Prostate gland (tissue), 2 donors: Measurements from ENCODE around the gene ATP6V0D1.

ENCODE experiments used
- CTCF ChIP-seq, 4 experiments: fragments of 200-600 bp in 2 of 4; fragments of 450-650 bp in 2 of 4; sonication (generic) in 2 of 4; IDR thresholded peaks; 1 replicate in 3 of 4; 2 replicates in 1 of 4; pipeline ENCODE4 v1.5.1; 2016 to 2019; ENCODE audit warnings: antibody characterized with exemption in 4 of 4, mild to moderate bottlenecking in 2 of 4, moderate library complexity in 2 of 4
- POLR2A ChIP-seq: fragments of 450-650 bp; IDR thresholded peaks from one replicate; pipeline ENCODE4 v1.6.1; 2016; ENCODE audit warnings: antibody characterized with exemption, mild to moderate bottlenecking
- POLR2AphosphoS5 ChIP-seq: sonication (generic); formaldehyde crosslinking; IDR thresholded peaks from one replicate; pipeline ENCODE4 v1.6.1; 2017; ENCODE audit warnings: antibody characterized with exemption

- TF ChIP-seq POLR2A (no peak), CTCF (IDR thresholded peaks at IDR 0.05) (no peak), POLR2AphosphoS5 (no peak)
Measured at GRCh38 chr16:67454104-67454503, 26.9 kb downstream of the ATP6V0D1 start.
